Measurements from ENCODE around the gene SLC35F4.

SLC35F4 gene

DNA sequence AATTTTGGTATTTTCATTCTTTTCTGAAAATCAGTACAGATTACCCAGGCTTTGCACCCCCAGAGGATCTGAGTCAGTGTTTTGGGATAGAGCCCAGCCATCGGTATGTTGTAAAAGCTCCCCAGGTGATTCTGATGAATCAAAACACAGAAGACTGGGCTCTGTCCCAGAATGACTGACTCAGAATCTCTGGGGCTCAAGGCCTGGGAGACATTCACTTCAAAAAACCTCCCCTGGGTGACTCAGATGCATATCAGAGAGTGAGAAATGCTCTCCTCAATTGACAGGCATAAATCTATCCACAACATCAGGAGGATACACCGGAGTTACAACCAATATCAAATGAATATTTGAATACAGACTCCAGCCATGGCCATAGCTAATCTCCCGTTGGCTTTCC lies 32.6 kb downstream of the SLC35F4 start:
- DNase-seq = no peak
- Mint-ChIP-seq H3K27me3 (no peaks in the 10 kb centered on the region), H3K9me3 (peaks cover 0 to 10% of the 10 kb centered on the region in 2 donors), H3K4me3 (no peak overlapping the region), H3K4me1 (no peaks in the 10 kb centered on the region), H3K27ac (no peak overlapping the region)
- no peak for ATAC-seq

GRCh38 chr14:57831981-57832380 lies 33.9 kb downstream of the SLC35F4 start:
- no peak overlapping the region for H3K4me3 Mint-ChIP-seq

DNA sequence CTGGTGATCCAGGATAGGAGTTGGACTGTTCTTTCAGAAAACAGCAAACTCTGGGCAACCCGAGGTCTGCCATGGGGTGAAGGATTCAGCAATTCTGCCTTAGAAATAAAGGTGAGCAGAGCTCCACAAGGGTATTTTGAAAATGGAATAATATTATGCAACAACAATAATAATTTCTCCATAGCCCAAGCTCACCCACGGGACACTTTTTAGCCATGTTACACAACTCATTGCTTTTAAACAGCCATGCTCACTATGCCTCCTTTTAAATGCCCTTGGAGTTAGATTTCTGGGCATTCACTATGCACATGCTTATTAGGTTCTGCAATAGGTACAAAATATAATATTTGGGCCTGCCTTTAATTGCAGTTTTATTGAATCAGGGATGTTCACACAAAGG lies 37.2 kb downstream of the SLC35F4 start:
- H3K4me1 Mint-ChIP-seq = no peaks in the 10 kb centered on the region
- no peak for ATAC-seq
- no peak overlapping the region for H3K27ac Mint-ChIP-seq
- DNase-seq = no peak
- peaks cover 11% of the 10 kb centered on the region for H3K27me3 Mint-ChIP-seq
- peaks cover 13 to 21% of the 10 kb centered on the region in 2 donors for H3K9me3 Mint-ChIP-seq
- H3K4me3 Mint-ChIP-seq = no peak overlapping the region

More at GRCh38 chr14:57831981-57832380, 33.9 kb downstream of the SLC35F4 start:
- DNase-seq = no peak
- H3K27me3 Mint-ChIP-seq = no peaks in the 10 kb centered on the region
- H3K9me3 Mint-ChIP-seq = peaks cover 0 to 7% of the 10 kb centered on the region in 2 donors
- no peak overlapping the region for H3K27ac Mint-ChIP-seq
- no peak for ATAC-seq
- H3K4me1 Mint-ChIP-seq = no peaks in the 10 kb centered on the region

DNA sequence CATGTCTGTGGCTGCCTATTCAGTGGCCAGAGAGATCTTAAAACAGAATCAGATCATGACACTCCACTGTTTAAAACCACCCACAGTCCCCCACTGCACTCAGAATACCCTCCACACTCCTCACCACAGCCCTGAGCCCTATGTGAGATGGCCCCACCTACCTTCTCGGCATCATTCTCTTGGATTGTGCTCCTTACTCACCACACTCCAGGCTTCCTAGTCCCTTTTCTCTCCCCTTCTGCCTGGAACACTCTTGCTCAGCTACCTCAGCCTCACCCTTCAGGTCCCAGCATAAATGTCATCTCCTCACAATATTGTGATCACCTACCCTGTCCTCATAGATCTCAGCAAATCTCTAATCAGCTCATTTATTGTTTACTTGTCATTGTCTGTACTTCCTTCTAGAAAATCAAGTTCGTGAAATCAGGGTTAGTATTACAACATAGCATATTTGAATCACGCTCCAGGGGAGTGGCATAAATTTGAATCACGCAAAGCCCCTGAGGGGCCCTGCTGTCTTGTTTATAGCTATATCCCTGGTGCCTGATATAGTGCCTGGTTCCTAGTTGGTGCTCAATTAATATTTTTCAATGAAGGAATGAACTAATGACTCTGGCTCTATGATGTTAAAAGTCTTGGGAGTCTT lies 42.8 kb downstream of the SLC35F4 start:
- ATAC-seq = no peak
- DNase-seq = no peak
- H3K27ac Mint-ChIP-seq = no peak overlapping the region
- peaks cover 13 to 29% of the 10 kb centered on the region in 2 donors for H3K9me3 Mint-ChIP-seq
- no peak overlapping the region for H3K4me3 Mint-ChIP-seq
- no peaks in the 10 kb centered on the region for H3K4me1 Mint-ChIP-seq
- H3K27me3 Mint-ChIP-seq = peaks cover 20% of the 10 kb centered on the region

GRCh38 chr14:57822081-57822480 lies 43.8 kb downstream of the SLC35F4 start:
- DNase-seq (no peak), ATAC-seq (no peak)
- peaks cover under 1% of the 10 kb centered on the region for H3K4me1 Mint-ChIP-seq
- peaks cover 12 to 29% of the 10 kb centered on the region in 2 donors for H3K9me3 Mint-ChIP-seq
- no peak overlapping the region for H3K27ac Mint-ChIP-seq
- H3K4me3 Mint-ChIP-seq = no peak overlapping the region
- peaks cover 27% of the 10 kb centered on the region for H3K27me3 Mint-ChIP-seq

GRCh38 chr14:57820581-57820980 lies 45.3 kb downstream of the SLC35F4 start:
- peaks cover 27% of the 10 kb centered on the region for H3K27me3 Mint-ChIP-seq
- no peak for DNase-seq
- no peak overlapping the region for H3K27ac Mint-ChIP-seq
- ATAC-seq = no peak
- peaks cover 6% of the 10 kb centered on the region for H3K4me1 Mint-ChIP-seq
- peaks cover 10 to 24% of the 10 kb centered on the region in 2 donors for H3K9me3 Mint-ChIP-seq
- no peak overlapping the region for H3K4me3 Mint-ChIP-seq

DNA sequence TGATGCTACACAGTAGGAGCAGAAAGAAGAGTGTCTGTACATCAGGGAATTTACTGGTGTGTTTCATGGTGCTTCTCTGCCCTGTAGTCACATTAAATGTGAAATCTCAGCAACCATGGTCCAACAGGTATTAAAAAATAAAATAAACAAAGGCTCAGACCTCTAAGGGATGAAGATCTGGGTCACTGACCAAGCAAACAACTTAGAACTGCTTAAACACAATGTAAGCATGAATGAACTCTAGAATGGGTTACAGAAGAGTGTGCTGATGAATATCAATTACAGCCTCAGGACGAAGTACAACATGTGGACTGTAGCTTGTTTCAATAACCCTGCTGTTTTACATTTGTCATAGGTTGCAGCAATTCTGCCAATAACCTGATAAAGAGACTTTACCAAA lies 47.4 kb downstream of the SLC35F4 start:
- Mint-ChIP-seq H3K4me3 (no peak overlapping the region), H3K27me3 (peaks cover 16% of the 10 kb centered on the region), H3K4me1 (peaks cover 6% of the 10 kb centered on the region), H3K27ac (no peak overlapping the region), H3K9me3 (peaks cover 0 to 7% of the 10 kb centered on the region in 2 donors)
- ATAC-seq (no peak), DNase-seq (no peak)

DNA sequence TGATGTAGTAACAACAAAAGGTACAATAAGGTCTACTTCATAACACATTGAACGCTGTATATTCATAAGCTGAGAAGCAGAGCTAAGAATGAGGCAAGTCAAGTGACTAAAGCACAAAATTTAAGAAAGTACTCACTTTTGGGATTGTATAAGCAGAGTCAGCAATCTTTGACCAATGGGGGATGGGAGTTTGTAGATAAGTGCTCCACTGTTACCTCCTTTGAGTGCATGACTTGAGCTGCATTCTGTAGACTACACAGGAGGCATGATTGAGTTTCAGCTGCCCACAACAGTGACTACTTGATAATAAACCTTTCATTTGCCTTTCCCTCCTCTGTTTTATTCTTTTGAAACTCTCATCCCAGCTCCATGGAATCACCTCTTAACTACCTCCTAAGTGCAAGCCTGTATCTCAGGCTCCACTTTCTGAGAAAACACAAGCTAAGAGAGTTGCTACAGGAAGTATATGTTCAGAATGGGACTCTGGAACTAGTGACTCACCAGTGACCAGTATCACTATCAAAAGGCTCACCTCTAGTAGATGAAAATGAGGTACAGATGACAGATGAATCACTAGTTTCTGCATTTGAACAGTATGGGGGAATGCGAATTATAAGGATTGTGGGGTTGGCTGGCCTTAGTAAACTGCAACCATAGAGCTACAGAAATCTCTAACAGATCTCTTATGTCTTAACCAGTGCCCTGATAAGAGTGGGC lies 49.2 kb downstream of the SLC35F4 start:
- peaks cover 7% of the 10 kb centered on the region for H3K27me3 Mint-ChIP-seq
- no peak overlapping the region for H3K4me3 Mint-ChIP-seq
- H3K4me1 Mint-ChIP-seq = peaks cover 6% of the 10 kb centered on the region
- no peak overlapping the region for H3K27ac Mint-ChIP-seq
- no peak for DNase-seq
- H3K9me3 Mint-ChIP-seq = no peaks in the 10 kb centered on the region
- peak; percentile 95 for ATAC-seq

- Mint-ChIP-seq H3K4me3 (no peak overlapping the region), H3K27ac (no peak overlapping the region), H3K4me1 (peaks cover 6% of the 10 kb centered on the region), H3K9me3 (no peaks in the 10 kb centered on the region), H3K27me3 (peaks cover 7% of the 10 kb centered on the region)
- DNase-seq (no peak), ATAC-seq (no peak)
These were observed 51.2 kb downstream of the SLC35F4 start for GRCh38 chr14:57814726-57815125.

DNA sequence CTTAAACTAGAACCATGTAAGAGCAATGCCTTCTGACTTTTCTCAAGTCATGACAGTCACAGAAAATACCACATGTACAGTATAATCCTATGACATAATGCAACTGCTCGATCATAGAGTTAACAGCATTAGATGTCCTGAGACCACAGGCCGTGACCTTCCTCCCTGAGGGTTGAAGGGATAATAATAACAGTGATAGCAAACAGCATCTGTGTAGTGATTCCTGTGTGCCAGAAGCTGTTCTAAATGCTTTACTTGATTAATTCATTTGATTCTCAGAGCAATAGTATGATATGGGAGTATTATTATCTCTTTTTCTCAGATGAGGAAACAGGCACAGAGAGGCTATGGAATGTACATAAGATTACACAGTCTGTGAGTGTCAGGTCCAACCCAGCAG lies 53.2 kb downstream of the SLC35F4 start:
- ATAC-seq (no peak), DNase-seq (no peak)
- H3K4me3 Mint-ChIP-seq = no peak overlapping the region
- H3K9me3 Mint-ChIP-seq = no peaks in the 10 kb centered on the region
- H3K4me1 Mint-ChIP-seq = peaks cover 6% of the 10 kb centered on the region
- H3K27me3 Mint-ChIP-seq = peaks cover 5% of the 10 kb centered on the region
- no peak overlapping the region for H3K27ac Mint-ChIP-seq

GRCh38 chr14:57811998-57812546 lies 53.8 kb downstream of the SLC35F4 start:
- Mint-ChIP-seq H3K4me1 (peaks cover 6% of the 10 kb centered on the region), H3K27me3 (no peaks in the 10 kb centered on the region), H3K4me3 (no peak overlapping the region), H3K9me3 (no peaks in the 10 kb centered on the region), H3K27ac (no peak overlapping the region)
- ATAC-seq (no peak), DNase-seq (no peak)

DNA sequence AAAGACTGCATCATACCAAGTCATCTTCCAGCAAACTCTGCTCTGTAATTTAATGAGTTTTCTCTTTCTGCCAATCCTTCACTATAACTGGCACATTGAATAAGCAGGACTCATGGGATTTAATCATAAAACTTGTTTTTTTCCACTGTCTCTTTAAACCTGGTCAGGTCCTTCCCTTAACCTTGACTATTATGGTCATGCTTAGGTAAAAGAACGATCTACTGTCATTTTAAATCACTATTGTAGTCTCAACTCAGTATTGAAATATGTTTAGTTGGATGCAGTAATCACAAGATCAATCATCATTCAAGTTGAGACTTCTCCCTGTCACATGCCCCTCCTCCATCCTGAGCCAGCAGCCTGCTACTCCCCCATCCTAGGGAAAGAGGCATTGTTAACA lies 56.1 kb downstream of the SLC35F4 start:
- DNase-seq (no peak), ATAC-seq (no peak)
- Mint-ChIP-seq H3K9me3 (no peaks in the 10 kb centered on the region), H3K27ac (no peak overlapping the region), H3K4me3 (no peak overlapping the region), H3K27me3 (no peaks in the 10 kb centered on the region), H3K4me1 (no peaks in the 10 kb centered on the region)

DNA sequence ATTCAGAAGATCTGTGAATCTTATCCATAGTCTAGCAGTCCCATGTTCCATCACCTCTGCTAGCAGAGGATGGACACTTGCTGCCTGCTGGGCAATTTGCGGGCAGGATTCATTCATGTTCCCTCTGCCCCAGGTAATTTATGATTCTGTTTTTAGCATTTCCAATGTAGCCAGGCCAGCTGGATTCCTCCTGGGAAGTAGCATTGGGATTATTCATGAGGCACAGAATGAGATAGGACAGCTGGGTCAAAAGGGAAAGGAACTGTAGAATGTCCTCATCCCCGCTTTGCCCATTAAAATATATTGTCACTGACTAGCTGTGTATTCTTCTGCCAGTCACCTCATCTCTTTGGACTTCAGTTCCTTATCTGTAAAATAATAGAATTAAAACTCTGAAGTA lies 68.7 kb downstream of the SLC35F4 start:
- ATAC-seq = no peak
- Mint-ChIP-seq H3K27me3 (no peaks in the 10 kb centered on the region), H3K27ac (no peak overlapping the region), H3K4me3 (no peak overlapping the region), H3K9me3 (peaks cover 0 to 11% of the 10 kb centered on the region in 2 donors), H3K4me1 (no peaks in the 10 kb centered on the region)
- DNase-seq = no peak

DNA sequence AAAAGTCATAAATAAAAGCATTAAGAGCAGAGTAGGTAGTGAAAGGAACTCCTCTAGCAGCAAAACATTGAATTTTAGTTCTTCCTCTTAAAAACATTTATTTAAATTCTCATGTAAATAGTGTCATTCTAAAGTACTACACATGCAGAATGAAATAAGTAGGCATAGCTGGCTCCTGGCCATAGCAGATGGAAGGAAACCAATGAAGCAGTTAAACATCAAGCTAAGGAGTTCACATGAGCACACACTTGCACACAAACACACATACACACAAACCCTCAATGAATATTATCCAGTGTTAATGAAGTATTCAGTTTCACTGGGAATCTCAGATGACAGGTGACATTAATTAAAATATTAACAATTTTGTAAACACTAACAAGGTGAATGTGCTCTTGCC lies 69.3 kb downstream of the SLC35F4 start:
- DNase-seq (no peak), ATAC-seq (no peak)
- no peaks in the 10 kb centered on the region for H3K4me1 Mint-ChIP-seq
- peaks cover 0 to 9% of the 10 kb centered on the region in 2 donors for H3K9me3 Mint-ChIP-seq
- H3K27ac Mint-ChIP-seq = no peak overlapping the region
- no peaks in the 10 kb centered on the region for H3K27me3 Mint-ChIP-seq
- no peak overlapping the region for H3K4me3 Mint-ChIP-seq

DNA sequence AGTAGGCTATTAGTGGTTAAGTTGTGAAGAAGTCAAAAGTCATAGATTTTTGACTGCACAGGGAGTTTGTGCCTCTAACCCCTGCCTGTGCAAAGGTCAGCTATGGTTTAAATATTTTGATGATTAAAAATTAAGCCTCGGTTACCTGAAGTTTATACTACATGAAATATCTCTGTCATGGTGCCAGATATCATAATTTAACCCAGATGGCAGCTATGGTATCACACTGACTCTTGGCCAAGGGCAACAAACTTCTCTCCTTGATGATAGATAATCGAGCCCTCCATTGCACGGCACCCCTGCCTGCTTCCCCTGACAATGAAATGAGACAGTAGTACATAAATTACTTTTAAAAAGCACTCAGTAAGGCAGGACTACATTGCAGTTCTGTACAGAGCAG lies 80.8 kb downstream of the SLC35F4 start:
- H3K4me3 Mint-ChIP-seq = no peak overlapping the region
- no peak overlapping the region for H3K27ac Mint-ChIP-seq
- H3K9me3 Mint-ChIP-seq = peaks cover 41% of the 10 kb centered on the region in 2 donors
- ATAC-seq = no peak
- no peaks in the 10 kb centered on the region for H3K4me1 Mint-ChIP-seq
- DNase-seq = no peak
- peaks cover 8% of the 10 kb centered on the region for H3K27me3 Mint-ChIP-seq

DNA sequence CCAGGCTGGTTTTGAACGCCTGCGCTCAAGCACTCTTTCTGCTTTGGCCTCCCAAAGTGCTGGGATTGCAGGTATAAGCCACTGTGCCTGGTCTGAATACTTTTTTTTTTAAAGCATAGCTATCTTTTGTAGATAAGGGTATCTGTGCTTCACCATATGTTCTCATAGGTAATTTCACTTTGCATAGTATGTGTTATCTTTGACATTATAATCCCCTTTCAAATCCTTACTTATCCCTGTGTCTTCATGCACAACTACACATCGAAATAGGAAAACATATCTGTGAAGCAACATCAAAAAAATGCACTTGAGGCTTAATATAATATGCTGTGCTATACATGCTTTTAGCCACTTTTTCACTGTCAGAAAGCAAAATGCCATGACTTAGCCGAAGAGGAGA lies 94.1 kb downstream of the SLC35F4 start:
- no peak for ATAC-seq
- DNase-seq = no peak
- no peaks in the 10 kb centered on the region for H3K4me1 Mint-ChIP-seq
- H3K4me3 Mint-ChIP-seq = no peak overlapping the region
- peaks cover 6 to 17% of the 10 kb centered on the region in 2 donors for H3K9me3 Mint-ChIP-seq
- no peaks in the 10 kb centered on the region for H3K27me3 Mint-ChIP-seq
- H3K27ac Mint-ChIP-seq = no peak overlapping the region

Data from stimulated activated naive CD8-positive, alpha-beta T cell treated with anti-CD3 and anti-CD28 coated beads, Interleukin-15, amount 100 ng/mL, for 72 hours (primary cell).